HG02943 (cell line): ENCODE results near the gene SKI.
"Not testable (repeated sequence)": the region's sequence is repeated elsewhere in the genome, so short reads cannot be mapped to it uniquely, and the experiment has no call there.

Experiments used
- ATAC-seq: cut with Tn5 transposase; IDR thresholded peaks from one replicate; pipeline ENCODE4 v1.9.1; 2021; ENCODE audit warnings: mild to moderate bottlenecking, low read depth, moderate library complexity; ENCODE audit not compliant: unreplicated experiment

SKI gene

DNA sequence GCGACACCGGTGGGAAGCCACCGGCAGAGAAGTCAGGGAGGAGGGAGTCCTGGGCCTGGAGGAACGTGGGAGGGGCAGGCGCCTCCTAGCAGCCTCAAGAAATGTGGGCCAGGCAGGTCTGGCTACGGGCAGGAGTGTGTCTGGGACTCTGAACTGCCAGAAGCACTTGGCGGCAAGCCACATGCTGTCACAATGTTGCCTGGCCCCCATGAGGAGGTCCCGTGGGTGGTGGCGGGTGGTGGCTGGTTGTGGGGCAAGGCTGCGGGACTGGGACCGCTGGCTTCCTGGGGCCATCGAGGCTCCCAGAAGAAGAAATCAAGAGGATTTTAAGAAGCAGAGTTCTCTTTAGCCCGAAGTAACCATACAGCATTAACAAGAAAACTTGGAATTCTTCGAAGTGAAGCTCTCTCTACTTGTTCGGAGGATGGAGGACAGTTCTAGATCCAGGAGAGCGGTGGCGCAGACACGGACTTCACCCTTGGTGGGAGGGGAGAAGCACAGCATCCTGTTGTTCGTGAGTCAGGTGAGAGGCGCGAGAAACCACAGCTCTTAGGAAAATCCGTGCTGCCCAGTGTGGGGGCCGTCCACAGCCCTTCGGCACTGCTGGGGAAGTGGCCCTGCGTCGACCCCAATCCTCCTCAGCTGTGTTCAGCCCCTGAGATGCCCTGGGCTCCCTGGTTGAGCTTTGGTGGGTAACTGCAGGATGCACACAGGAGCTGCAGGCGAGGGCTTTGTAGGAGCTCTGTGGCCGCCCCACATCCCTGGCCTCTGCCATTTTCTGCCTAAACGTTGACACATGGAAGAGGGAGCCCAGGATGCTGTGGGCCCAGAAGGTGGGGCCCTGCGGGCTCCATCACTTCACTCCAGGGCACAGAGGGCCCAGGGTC, 12.4 kb downstream of the SKI start:
- ATAC-seq, result no peak

- no peak for ATAC-seq
Observed at GRCh38 chr1:2241820-2242219, 13.7 kb downstream of the SKI start.

DNA sequence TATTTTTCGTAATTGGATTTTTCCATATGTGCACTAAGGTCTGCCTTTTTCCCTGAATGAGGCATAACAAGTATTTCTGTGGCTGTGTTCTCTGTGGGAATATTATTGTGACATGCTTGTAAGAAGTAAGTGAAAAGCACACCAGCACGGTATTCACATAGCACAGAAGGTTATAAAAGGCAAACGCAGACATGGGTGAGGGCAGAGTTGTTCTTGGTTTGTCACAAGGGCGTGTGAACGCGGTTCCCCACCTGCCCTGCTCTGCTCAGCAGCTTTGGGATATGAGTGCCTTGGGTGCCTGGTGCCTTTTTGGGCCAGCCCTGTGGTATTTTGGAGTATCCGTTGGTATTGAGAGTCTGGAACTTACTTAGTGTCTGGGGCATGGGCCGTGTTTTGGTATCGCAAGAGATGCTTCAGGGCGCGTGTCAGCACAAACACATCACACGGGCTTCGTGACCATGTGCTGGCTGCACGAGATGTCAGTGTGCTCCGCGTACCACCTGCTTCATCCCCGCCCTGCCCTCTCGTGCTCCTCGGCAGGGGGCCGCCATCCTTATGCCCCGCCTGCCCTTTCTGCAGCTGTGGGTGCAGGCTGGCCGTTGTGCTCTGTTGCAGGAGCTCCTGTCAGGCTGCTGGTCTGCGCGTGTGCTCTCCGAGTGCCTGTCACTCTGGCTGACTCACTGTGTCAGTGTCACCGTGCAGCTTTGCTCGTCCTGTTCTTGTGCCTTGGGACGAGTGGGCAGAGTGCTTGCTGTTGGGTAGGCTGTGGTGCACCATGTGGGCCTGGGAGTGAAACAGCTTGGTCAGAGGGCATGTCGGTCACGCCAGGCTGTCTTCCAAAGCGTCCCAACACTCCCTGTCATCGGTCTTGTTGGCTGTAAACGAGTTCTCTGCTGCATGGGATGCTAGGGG, 15.0 kb downstream of the SKI start:
- ATAC-seq, result no peak

DNA sequence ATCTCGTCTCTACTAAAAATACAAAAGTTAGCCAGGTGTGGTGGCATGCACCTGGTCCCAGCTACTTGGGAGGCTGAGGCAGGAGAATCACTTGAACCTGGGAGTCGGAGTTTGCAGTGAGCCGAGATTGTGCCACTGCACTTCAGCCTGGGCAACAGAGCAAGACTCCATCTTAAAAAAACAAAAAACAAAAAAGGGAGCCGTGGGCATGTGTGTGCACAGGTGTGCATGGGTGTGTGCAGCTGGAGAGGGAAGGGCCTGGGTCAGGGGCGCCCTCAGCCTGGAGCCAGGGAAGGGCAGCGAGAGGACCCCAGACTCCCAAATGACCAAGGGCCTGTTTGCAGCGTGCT, 18.9 kb downstream of the SKI start:
- not testable (repeated sequence) for ATAC-seq

DNA sequence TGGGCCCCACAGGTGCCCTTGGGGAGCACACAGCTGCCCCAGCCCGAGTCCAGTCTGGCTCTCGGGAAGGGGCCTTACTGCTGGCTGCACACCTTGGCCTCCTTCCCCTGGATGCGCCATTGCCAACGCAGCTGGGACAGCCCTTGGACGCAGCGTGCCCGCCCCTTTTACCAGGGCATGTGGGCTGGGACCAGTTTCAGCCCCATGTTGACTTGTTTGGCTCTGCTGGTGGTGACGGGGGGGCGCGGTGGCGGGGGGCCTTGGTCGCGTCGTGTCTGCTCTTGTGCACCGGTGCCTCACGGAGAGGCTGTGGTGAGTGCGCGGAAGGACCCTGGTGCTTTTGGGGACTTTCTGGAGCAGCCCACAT, 19.6 kb downstream of the SKI start:
- no peak for ATAC-seq

DNA sequence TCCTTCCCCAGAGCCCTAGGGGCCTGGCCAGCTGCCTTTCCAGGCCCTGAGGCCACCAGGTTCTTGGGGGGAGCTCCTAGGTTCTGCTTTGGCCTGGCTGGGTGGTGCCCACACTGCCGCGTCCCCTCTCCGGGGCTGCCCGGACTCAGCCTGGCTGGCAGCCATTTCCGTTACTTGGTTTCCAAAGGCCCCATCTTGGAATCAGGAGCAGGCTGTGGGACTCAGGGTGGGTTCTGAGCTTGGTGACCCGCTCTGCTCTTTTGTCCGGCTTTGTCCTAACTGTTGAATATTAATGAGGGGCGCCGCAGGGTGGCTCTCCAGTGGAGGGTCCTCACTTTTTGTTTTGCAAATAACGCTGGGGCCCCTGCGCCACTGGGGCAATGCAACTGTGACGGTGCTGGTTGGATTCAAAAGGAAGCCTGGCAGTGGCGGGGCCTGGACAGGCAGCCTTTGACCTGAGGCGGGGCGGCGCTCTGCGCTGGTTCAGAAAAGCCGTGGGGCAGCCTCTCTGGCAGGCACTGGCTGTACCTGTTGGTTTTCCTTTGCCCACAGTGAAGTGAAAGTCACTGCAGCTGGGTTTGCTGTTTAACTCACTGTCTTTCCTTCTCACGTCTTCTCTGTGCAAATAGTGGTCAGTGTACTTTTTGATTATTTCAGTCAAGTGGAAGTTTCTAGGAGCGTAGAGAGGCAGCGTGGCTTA, 20.2 kb downstream of the SKI start:
- no peak for ATAC-seq

GRCh38 chr1:2248854-2249558, 20.9 kb downstream of the SKI start:
- no peak for ATAC-seq

DNA sequence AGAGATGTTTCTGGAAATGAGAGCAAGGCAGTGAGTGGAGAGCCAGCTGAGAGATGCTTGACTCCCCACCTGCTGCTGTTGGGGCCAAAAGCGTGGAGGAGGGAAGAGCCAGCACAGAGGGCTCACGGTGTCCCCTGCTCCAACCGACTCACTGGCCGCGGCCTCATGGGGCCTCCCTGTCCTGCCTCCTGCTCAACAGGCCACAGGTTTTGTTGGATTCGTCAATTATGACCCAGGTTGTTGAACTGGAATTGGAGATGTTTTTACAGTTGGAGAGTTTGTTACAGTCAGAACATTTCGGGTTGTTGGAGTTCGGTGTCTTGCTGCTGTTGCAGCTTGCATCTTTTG, 21.4 kb downstream of the SKI start:
- no peak for ATAC-seq

GRCh38 chr1:2250721-2251281, 22.7 kb downstream of the SKI start:
- ATAC-seq, result no peak

DNA sequence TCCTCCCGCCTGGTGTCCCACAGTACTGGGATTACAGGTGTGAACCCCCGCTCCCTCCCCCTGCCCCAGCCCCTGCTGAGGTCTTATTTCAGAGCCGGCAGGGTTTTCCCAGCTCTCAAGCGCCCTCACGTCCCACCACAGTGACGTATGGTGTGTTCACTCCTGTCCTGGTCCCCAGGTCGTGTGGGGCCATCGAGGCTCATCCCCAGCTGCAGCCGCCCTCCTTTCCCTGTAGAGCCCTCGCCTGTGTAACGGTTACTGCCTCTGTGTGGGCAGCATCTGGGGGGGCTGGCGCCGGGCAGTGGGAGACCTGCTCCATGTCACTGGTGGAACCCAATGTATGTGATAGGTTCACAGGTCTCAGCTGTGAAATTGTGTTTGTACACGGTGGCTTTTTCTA, 23.2 kb downstream of the SKI start:
- no peak for ATAC-seq

- ATAC-seq, result no peak
Observed at GRCh38 chr1:2251786-2252185, 23.7 kb downstream of the SKI start.

- no peak for ATAC-seq
Observed at GRCh38 chr1:2252423-2252822, 24.3 kb downstream of the SKI start.

- no peak for ATAC-seq
Observed at GRCh38 chr1:2253036-2253796, 25.1 kb downstream of the SKI start.

DNA sequence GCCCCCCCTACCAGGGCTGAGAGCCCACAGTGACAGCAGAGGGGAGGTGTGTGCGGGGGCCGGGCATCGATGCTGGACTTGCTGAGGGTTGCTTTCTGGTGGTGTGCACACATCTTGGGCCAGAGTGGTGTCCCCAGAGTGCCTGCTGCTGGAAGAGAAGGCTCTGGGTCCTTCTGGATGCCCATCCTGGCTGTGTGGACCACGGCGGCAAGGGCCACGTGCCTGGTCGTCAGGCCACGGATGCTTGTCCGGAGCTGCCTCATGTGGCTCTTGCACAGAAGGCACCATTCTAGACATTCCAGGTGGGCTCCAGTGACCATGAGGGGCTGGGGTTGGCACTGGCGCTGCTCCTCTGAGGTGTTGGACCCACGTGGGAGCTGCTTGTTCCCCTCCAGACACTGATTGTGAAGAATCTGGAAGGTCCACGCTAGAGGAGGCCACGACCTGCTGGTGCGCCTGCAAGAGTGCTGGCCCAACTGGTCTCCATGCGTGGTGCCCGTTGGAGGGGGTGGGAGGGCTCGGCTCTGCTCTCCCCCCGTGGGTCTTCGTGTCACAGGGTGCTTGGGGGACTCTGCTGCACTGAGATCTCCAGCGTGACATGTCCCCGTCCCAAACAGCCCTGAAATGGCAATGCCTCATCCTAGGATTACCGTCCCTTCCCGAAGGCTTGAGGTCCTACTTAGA, 25.8 kb downstream of the SKI start:
- ATAC-seq, result no peak

- no peak for ATAC-seq
Observed at GRCh38 chr1:2255047-2255419, 26.9 kb downstream of the SKI start.

DNA sequence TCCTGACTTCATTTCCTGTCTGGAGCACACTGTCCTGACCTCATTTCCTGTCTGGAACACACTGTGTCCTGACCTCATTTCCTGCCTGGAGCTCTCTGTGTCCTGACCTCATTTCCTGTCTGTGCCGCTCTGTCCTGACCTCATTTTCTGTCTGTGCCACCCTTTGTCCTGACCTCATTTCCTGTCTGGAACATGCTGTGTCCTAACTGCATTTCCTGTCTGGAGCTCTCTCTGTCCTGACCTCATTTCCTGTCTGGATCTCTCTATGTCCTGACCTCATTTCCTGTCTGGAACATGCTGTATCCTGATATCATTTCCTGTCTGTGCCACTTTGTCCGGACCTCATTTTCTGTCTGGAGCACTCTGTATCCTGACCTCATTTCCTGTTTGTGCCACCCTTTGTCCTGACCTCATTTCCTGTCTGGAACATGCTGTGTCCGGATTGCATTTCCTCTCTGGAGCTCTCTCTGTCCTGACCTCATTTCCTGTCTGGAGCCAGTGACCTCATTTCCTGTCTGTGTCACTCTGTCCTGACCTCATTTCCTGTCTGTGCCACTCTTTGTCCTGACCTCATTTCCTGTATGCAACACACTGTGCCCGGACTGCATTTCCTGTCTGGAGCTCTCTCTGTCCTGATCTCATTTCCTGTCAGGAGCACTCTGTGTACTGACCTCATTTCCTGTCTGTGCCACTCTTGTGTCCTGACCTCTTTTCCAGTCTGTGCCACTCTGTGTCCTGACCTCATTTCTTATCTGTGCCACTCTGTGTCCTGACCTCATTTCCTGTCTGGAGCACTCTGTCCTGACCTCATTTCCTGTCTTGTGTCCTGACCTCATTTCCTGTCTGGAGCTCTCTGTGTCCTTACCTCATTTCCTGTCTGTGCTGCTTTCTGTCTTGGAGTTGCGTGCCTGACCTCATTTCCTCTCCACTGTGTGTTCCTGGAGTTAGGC, 27.6 kb downstream of the SKI start:
- ATAC-seq, result no peak

DNA sequence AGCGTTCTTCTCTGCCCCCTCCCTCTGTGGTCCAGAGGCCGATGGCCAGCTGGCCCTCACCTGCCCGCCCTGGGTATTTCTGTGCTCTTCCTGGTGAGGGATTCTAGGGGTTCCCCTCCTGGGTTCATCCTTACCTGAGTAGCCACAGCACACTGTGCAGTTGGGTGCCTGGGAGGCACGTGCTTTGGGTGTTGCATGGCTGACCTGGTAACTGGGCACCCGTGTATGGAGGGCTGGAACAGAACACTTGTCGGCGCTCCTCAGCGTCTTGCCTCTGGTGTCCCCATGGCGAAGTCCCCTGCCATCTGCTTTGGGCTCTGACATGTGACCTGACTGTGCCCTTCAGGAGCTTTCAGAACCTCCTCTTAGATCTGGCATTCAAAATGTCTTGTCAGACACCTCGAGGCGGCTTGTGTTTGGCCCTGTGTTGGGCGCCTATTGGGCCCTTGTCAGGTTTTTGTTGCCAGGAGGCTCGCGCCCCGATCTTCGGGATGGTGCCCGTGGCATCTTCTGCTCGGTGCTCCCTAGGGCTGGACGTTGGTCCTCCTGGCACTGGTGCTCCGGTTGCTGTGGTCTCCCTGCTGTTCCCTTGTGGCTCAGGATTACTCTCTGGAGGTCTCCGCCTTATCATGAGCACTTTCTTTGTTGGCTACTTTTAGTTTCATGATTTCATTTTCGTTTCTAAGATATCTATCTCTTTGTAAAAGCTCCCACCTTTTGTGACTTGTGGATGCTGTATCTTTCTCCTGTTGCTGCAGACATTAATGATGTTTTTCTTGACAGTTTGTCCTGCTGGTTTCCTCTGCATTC, 28.5 kb downstream of the SKI start:
- no peak for ATAC-seq
